GM19397 (cell line): ENCODE measurements around the gene DCBLD2.
A peak's percentile ranks its signal among the peaks of the same experiment; 100 is the strongest.
"Not testable (repeated sequence)": the region's sequence is repeated elsewhere in the genome, so short reads cannot be mapped to it uniquely, and the experiment has no call there.

Experiments
- ATAC-seq: cut with Tn5 transposase; IDR thresholded peaks from one replicate; pipeline ENCODE4 v1.9.1; 2021; ENCODE audit warnings: mild to moderate bottlenecking, moderate library complexity; ENCODE audit not compliant: unreplicated experiment

DCBLD2 gene

DNA sequence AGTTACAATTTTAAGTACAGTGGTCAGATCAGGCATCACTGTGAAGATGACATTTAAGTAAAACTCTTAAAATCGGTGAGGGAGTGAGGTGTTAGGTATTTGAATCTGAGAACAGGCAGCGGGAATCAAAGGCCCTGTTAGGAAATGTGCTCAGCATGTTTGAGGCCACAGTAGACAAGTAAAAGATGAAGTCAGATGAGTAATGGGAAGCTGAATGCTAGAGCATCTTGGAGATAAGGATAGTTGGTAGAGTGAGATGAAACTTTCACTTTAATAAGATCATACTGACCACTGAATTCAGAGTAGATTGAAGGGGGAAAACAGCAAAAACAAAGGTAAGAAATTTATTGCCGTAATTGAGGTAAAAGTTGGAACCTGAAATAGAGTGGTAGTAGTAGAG lies 61.6 kb downstream of the DCBLD2 start:
- ATAC-seq: no peak

DNA sequence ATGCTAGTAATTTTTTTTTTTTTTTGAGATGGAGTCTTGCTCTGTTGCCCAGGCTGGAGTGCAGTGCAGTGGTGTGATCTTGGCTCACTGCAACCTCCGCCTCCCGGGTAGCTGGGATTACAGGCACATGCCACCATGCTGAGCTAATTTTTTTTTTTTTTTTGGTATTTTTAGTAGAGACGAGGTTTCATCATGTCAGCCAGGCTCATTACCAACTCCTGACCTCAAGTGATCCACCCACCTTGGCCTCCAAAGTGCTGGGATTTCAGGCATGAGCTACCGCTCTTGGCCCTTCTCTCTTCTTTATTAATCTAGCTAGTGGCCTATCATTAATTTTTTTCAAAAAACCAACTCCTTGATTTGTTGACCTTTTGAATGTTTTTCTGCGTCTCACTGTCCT lies 70.4 kb downstream of the DCBLD2 start:
- not testable (repeated sequence) for ATAC-seq

DNA sequence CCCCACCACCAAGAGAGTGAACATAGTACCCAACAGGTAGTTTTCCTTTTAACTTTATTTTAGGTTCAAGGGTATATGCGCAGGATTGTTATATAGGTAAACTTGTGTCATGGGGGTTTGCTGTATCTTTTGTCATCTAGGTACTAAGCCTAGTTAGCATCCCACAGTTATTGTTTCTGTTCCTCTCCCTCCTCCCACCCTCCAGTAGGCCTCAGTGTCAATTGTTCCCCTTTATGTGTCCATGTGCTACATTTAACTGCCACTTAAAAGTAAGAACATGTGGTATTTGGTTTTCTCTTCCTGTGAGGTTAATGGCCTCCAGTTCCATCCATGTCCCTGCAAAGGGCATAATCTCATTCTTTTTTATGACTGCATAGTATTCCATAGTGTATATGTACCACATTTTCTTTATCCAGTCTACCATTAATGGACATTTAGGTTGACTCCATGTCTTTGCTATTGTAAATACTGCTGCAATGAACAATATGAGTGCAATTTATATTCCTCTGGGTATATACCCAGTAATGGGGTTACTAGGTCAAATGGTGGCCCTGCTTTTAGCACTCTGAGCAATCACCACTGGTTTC lies 72.2 kb downstream of the DCBLD2 start:
- ATAC-seq: no peak

DNA sequence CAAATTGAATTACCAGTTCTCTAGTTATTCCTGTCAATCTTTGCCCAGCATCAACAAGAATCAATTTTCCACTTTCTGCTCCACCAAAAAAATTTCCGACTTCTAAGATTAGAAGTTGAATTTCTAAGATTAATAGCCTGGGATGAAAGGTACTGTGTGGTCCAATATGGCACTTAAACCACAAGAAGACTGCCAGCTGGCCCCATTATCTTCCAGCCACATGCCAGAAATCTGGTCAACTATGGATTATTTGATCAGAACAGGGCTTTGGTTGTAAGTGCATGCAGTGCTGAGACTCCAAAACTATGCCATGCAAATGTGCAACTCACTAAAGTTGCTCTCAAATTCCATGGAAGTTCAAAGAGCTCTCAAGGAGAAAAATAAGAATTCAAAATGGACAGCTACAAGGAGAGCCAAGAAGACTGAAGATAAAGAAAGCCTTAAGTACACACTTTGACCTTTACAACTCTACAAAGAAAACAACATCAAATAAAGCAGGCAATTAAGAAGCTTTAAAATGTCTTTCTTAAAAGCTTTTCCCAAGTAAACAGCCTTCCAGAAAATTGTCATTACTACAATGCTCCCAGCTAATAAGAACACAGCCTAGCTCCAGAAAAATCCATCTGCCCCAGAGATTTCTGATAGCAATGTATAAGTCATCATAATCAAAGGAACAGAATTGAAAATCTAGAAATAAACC lies 74.1 kb downstream of the DCBLD2 start:
- no peak for ATAC-seq

DNA sequence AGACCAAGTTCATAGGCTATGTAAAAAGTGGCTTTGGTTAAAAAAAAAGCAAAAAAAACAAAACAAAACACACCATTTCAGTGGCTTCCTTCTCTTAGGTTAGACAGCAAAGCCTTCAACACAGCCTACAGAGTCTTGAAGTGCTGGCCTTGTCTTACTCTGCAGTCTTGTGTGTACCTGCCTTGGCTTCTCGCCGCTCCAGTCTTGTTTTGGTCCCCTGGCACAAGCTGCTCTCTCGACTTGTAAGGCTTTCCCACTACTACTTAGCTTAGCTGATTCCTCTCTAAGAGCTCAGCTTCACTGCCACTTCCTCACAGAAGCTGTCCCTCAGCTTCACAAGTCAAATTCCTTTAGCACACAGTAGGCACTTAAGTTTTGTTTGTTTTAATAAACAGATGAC lies 75.4 kb downstream of the DCBLD2 start:
- ATAC-seq: no peak

DNA sequence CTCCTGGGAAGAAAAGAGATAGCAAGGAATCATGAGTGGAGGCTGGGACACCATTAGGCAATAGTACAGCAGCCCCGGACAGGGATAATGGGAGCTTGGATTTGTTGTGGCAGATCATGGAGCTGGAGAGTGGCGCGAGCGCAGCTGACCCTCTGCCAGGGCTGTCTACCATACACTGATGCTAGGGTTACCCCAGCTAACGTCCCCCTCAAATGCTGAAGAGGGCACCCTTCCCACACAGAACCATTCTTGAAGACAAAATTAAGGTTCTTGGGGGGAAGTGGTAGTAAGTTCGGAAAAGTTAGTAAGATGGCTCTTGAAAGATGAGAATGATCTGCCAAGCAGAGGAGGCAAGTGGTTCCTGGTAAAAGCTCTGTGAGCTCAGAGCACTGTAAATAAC lies 77.2 kb downstream of the DCBLD2 start:
- no peak for ATAC-seq

DNA sequence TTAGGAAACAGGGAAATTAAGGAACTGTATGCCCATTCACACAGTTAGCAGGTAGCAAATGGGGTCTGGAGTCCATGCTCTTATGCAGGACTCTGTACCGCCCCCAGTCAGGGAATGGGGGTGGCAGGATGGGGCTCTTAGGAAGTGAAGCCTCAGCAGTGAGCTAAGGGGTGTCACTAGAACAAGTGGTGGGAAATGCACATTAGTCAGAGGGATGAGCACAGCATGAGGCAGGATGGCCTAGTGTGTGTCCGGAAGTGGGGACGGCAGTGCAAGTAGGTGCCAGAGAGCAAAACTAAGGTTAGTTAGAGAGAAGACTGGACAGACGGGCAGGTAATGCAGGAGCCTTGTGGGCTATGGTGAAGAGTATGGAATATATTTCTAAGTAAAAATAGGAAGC lies 77.7 kb downstream of the DCBLD2 start:
- no peak for ATAC-seq

DNA sequence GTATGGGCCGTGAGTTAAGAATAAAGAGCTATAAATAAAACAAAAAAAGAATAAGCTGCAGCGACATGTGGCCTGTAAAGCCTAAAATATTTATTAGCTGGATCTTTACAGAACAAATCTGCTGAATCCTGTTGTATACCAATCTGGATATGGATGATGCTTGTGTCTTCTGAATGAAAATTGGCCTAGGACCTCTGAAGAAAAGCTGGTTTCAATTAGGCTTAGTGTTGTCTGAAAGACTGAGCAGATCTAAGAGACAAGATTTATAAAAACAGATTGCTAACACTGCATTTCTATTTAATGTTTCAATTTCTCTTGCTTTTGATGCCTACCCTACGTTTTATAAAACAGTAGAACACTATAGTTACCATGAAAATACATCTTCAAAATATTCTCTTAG lies 80.4 kb downstream of the DCBLD2 start:
- ATAC-seq: no peak

DNA sequence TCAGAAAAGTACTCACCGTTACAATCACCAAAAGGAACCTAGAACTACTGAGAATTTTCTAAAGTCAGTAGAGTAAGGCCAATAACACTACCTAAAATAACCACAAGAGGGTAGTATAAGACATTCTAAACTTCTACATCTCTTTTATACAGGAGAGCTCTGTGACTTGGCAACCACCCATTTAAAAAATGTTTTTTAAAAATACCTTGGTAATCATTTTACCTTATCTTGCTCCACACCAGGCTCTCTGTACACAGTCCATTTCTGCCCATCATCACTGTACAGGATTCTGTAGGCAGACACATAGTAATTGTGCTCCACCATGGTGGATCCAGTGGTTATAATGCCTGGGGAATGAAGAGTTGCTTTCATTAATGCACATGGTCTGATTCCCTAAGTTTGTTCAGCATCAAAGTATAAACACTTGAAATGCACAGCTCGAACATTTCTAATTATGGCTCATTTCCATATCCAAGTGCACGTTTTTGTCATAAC lies 83.9 kb downstream of the DCBLD2 start:
- ATAC-seq: peak; percentile 80

DNA sequence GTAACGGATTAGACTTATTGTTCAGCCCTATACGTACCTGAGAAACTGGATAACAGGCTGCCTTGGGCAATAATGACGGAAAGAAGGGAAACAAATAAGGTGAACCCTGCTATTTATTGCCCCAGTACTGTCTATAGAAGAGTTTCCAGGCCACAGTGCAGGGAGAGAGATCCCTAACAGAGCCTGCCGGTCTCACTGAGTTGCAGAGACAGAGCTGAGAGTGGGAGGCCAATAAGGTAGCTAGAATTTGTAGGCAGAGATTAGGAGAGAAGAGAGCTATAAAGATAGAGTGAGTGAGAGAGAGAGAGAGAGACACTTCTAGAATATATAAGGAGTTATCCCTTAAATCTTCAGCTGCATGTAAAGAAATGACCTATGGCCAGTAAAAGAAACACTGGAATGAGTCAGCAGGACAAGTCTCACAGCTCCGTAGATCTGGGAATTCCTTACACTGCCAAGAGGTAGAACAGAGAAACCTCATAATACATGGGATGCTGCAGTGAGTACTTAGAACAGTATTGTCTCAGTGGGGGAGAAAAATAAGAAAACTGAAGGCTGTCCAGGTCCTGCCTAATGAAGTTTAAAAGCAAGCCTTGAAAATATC lies 86.6 kb downstream of the DCBLD2 start:
- ATAC-seq: no peak

DNA sequence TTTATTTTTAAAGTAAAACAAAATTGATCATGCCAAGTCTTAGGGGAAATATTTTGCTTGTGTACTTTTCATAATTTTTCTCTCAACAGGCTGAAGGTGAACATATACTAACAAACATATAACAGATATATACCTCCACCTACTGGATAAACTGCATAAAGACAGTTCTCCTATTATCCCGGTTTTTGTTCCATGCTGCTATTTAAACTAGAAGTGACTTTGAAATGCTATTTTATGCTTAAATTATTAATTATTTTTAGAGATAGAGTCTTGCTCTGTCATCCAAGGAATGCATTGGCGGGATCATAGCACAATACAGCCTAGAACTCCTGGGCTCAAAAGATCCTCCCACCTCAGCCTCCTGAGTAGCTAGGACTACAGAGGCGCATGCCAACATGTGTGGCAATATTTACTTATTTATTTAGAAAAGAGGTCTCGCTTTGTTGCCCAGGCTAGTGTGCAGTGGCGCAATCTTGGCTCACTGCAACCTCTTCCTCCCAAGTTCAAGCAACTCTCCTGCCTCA lies 88.6 kb downstream of the DCBLD2 start:
- no peak for ATAC-seq

DNA sequence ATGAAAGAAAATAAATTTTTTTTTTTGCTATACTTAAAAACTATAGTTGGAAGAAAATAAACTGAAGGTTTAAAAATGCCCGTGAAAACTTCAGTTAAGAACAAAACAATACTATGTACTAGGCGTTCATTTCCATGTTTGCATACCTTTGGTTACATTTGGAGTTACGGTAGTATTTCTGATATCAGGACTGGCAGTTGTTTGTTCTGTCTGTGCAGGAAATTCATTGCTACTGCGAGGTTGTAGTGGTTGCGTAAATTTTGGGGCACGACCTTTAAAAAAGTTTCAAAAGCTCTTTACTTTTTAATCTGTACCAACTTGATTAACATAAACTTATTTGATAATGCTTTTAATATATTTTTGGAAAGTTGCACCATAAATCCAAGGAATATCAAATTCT lies 90.4 kb downstream of the DCBLD2 start:
- no peak for ATAC-seq

DNA sequence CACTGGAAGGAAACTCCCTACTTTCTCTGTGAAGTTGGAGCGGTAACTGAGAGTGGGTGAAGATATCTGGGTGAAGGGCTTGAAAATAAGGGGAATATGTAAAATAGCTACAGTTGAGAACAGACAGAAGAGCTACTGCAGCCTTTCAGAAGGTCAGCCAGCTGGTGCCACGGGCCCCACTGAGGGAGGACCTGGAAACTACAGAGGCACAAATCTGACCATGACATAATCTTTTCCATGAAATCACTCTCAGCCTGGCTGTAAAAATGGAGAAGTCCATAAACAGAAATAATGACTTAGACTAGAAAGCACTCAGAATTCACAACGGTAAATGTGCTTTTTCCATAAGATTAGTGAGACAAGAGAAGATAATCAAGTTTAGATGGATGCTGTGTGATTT lies 91.9 kb downstream of the DCBLD2 start:
- no peak for ATAC-seq

DNA sequence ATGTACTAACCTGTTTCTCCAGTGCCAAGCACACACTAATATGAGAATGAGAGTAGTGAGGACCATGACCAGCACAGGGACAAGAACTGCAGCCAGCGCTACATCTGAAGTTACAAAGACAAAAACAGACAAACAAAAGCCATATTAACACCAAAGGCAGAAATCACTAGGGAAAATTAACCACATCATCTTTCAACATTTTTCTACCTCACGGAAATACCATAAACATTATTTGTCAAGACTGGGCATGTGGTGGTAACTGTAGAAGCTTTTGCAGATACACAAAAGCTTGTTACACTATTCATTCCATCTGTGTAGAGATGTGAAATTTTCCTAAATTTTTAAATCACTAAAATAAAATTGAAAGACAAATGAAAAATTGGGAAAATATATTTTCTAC lies 93.4 kb downstream of the DCBLD2 start:
- ATAC-seq: no peak

DNA sequence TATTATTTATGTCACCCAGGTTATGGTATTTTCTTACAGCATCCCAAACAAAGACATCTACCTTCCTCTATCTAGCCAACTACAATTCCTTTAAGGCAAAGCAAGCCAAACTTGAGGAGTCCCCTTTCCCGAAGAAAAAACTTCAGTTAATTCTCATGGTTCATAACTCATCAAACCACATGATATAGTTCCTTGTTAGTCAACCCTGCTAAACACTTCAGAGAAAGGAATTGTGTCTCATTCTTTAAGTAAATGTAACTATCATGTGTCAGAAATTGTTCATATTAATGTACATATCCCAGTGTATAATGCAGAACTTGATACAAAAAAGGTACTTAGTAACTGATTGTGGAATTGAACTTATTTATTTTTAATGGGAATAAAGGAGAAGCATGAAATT lies 93.9 kb downstream of the DCBLD2 start:
- no peak for ATAC-seq

DNA sequence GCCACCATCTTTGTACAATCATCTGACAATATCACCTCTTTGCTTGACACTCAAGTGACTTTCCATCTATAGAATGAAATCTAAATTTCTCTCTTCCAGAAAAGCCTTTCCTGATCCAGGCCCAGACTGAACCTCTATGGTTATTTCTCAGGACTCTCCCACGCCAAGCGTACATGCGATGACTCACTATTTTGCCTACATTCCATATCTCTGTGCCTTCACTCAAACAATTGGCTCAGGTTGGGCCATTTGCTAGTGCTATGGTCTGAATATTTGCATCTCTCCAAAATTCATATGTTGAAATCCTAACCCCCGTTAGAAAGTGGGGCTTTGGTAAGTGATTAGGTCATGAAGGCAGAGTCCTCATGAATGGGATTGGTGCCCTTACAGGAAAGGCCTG lies 94.5 kb downstream of the DCBLD2 start:
- no peak for ATAC-seq

DNA sequence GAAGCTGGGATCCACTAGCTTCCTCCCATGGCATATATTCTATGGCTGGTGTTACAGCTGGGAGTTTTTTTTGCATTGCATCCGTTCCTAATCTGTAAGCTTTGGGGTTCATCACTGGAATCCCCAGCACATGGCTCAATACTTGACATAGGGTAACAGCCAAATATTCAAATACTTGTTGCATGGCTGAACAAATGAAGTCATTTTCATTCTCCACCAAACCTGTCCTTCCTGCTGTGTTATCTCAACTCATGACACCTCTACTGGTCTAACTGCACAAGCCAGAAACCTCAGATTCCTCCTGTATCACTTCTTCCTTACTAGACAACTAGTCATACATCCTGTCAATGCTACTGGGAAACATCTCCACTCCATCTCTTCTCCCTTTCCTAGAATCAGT lies 95.0 kb downstream of the DCBLD2 start:
- ATAC-seq: no peak

DNA sequence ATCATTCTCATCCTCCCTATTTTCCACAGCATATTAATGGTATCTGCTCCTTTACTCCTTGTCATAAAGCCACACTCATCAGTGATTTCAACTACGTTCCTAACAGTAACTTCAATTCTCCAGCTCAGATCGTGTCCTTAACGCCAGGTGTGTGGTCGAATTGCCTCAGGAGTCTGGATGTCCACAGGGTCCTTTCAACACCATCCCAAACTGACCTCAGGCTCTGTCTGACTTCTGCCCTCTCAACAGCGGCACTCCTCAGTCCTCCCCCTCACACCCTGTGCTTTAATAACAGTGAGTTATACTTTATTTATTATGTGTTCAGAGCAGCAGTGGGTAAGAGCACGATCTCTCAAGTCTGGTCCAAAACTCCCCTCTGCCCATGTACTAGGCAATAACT lies 95.9 kb downstream of the DCBLD2 start:
- ATAC-seq: no peak

DNA sequence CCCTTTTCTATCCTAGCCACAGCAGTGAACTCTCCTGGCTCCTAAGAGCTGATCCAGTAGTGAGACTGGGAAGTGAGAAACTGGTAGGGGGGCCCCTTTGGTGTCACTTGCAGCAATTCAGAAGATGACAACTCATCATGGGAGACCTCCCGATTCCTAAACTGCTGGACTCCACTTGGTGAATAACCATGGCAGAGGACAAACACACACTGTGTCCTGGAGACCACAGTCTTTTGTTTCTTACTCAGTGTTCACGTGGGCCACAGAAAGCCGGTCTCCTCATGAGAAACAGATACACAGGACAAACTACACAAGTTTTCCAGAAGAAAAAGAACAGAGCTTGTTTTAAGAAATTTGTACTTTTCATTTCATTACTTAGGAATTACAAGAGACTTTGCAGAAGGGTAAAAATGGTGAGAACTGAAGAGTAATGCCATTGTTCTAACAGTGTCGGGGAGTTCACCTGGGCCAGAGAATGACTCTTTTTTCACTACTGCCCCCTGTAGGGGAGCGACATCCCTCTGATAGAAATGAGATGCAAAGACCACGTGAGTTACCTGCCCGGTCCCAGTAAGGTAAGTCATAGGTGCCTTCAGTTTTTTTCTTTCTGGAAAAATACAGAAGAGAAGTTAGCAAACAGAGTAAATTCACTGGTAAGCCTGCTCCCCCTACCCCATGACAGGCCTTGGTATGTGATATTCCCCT lies 100.3 kb downstream of the DCBLD2 start:
- ATAC-seq: no peak

DNA sequence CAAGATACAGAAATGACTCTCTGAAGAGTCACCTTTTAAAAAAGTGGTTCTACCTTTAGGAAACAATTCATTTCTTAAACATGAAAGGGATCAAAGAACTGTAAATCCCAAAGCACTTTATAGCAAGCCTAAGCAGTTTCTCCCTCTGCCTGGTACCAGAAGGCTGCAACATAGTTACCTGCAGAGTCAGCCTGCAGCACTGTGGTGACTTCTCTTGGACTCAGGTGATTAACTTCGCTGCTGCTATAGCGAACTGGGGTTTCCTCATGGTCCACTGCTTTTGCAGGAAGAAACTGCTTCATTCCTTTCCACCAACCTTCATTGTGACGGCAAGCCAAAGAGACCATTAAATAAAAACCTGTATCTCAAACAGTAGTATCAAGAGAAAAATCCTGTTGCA lies 101.1 kb downstream of the DCBLD2 start:
- no peak for ATAC-seq

DNA sequence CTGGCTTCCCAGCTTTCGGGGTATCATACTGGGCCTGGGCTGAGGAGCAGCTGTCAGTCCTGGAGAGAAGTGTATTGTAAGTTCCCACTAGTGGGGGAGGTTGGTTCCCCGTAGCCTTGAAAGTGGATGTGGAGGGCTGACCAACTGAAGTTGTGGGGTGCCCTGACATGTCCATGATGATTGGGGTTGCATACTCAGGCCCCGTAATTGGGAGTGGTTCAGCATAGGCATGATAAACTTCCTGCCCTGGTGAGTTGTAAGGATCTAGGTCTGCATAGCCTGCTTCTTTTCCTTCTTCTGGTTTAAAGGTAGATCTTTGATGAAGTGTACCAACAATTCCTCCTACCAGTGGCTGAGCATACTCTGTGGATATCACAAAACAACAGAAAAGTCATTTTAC lies 102.0 kb downstream of the DCBLD2 start:
- no peak for ATAC-seq

DNA sequence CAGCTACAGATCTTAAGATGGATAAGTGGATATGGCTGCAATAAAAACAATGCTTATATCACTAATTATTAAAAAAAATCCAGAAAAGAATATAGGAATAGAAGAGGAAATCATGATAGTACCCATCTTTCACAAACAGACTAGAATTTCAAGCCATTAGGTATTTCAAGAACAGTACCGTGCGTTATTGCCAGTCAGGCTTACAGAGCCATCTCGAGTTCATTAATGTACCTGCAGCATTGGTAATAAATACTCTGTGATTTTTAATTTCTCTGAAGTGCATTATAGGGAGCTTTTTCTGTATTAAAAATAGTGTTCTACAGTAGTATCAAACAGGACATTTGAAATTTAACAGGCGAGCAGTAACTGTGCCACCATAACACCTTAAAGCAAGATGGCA lies 102.7 kb downstream of the DCBLD2 start:
- no peak for ATAC-seq
